OCI-LY1 (cell line): Measurements from ENCODE around the gene TIMM13.
"Not testable (repeated sequence)": the region's sequence is repeated elsewhere in the genome, so short reads cannot be mapped to it uniquely, and the experiment has no call there.

Experiments
- H2AFZ ChIP-seq: fragments of 200-600 bp; sonication (generic), shearing (Covaris generic); 2 replicates; pipeline ENCODE4 v1.6.0; 2014; ENCODE audit warnings: antibody characterized with exemption, mild to moderate bottlenecking, low read length
- H3F3A ChIP-seq: fragments of 200-600 bp; sonication (generic), shearing (Covaris generic); 2 replicates; pipeline ENCODE4 v1.6.0; 2014; ENCODE audit warnings: mild to moderate bottlenecking, antibody characterized with exemption, low read length, moderate library complexity; ENCODE audit not compliant: insufficient read depth
- H3K27ac ChIP-seq: fragments of 200-600 bp; sonication (generic); 2 replicates; pipeline ENCODE4 v1.5.1; 2014; ENCODE audit warnings: low read length, mixed run types, mild to moderate bottlenecking, low read depth; ENCODE audit not compliant: poor library complexity, severe bottlenecking
- H3K27me3 ChIP-seq: fragments of 200-600 bp; sonication (generic); 2 replicates; pipeline ENCODE4 v1.6.0; 2014; ENCODE audit warnings: antibody characterized with exemption, mild to moderate bottlenecking, low read length, moderate library complexity; ENCODE audit not compliant: insufficient read depth
- H3K36me3 ChIP-seq: fragments of 200-600 bp; sonication (generic); 2 replicates; pipeline ENCODE4 v1.6.1; 2014; ENCODE audit warnings: mild to moderate bottlenecking, antibody characterized with exemption, low read length, moderate library complexity, mixed read lengths; ENCODE audit not compliant: insufficient read depth
- H3K4me1 ChIP-seq: fragments of 200-600 bp; sonication (generic); 2 replicates; pipeline ENCODE4 v1.5.1; 2014; ENCODE audit warnings: mild to moderate bottlenecking, low read length, moderate library complexity; ENCODE audit not compliant: insufficient read depth, severe bottlenecking
- H3K4me2 ChIP-seq: fragments of 200-600 bp; sonication (generic), shearing (Covaris generic); 2 replicates; pipeline ENCODE4 v1.6.1; 2014; ENCODE audit warnings: low read length
- H3K4me3 ChIP-seq: fragments of 200-600 bp; sonication (generic); 2 replicates; pipeline ENCODE4 v1.5.1; 2014; ENCODE audit warnings: low read length, low read depth, mild to moderate bottlenecking, mixed read lengths; ENCODE audit not compliant: poor library complexity, severe bottlenecking
- H3K79me2 ChIP-seq: fragments of 200-600 bp; shearing (Covaris generic); 2 replicates; pipeline ENCODE4 v1.6.1; 2016; ENCODE audit warnings: mixed run types, low read length, mixed read lengths; ENCODE audit not compliant: insufficient read depth
- H3K9ac ChIP-seq: fragments of 200-600 bp; sonication (generic), shearing (Covaris generic); 2 replicates; pipeline ENCODE4 v1.6.1; 2014; ENCODE audit warnings: mild to moderate bottlenecking, low read length, mixed read lengths
- H3K9me2 ChIP-seq: fragments of 200-600 bp; sonication (generic), shearing (Covaris generic); 2 replicates; pipeline ENCODE4 v1.6.1; 2014; ENCODE audit warnings: low read depth, mild to moderate bottlenecking, low read length, mixed read lengths
- H3K9me3 ChIP-seq: fragments of 200-600 bp; shearing (Covaris generic); 2 replicates; pipeline ENCODE4 v1.6.1; 2014; ENCODE audit warnings: low read length, mixed read lengths
- H4K20me1 ChIP-seq: fragments of 200-600 bp; sonication (generic), shearing (Covaris generic); 2 replicates; pipeline ENCODE4 v1.6.0; 2016; ENCODE audit warnings: mild to moderate bottlenecking, low read length; ENCODE audit not compliant: insufficient read depth
- CTCF ChIP-seq: fragments of 200-600 bp; sonication (generic), shearing (Covaris generic); IDR thresholded peaks from 2 replicates; pipeline ENCODE4 v1.5.1; 2017; ENCODE audit warnings: mild to moderate bottlenecking, antibody characterized with exemption, low read length, moderate library complexity, mixed read lengths
- EZH2 ChIP-seq: fragments of 200-600 bp; sonication (generic), shearing (Covaris generic); IDR thresholded peaks from 2 replicates; pipeline ENCODE4 v1.8.0; 2017; ENCODE audit warnings: borderline replicate concordance, mixed run types, mild to moderate bottlenecking, antibody characterized with exemption, low read length, moderate library complexity, mixed read lengths

The TIMM13 gene

DNA sequence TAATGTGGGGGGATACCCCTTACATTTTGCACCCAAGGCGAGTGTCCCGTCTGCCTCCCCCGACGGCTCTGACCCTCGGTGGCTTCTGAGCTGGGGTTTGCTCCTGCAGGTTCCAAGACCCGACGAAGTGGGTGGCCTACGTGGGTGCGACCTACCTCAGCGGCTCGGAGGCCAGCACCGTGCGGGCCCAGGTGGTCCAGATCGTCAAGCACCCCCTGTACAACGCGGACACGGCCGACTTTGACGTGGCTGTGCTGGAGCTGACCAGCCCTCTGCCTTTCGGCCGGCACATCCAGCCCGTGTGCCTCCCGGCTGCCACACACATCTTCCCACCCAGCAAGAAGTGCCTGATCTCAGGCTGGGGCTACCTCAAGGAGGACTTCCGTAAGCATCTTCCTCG lies 19.1 kb downstream of the TIMM13 start:
- no peaks in the 10 kb centered on the region for H3K9me2 ChIP-seq
- H3F3A ChIP-seq = no peaks in the 10 kb centered on the region
- no peaks in the 10 kb centered on the region for H3K36me3 ChIP-seq
- TF ChIP-seq CTCF = no peak
- no peak for TF ChIP-seq EZH2
- H3K79me2 ChIP-seq = no peaks in the 10 kb centered on the region
- no peak overlapping the region for H2AFZ ChIP-seq
- H3K27ac ChIP-seq = no peak overlapping the region
- H3K4me1 ChIP-seq = no peaks in the 10 kb centered on the region
- H3K9me3 ChIP-seq = no peaks in the 10 kb centered on the region
- H4K20me1 ChIP-seq = no peaks in the 10 kb centered on the region
- no peak overlapping the region for H3K9ac ChIP-seq
- H3K4me2 ChIP-seq = no peak overlapping the region
- peaks cover 5% of the 10 kb centered on the region; the same call in 1 of the 2 replicates for H3K27me3 ChIP-seq
- no peak overlapping the region for H3K4me3 ChIP-seq

GRCh38 chr19:2399582-2399981 lies 27.8 kb downstream of the TIMM13 start:
- Histone ChIP-seq H3K4me2 (no peak overlapping the region), H4K20me1 (no peaks in the 10 kb centered on the region), H3K27me3 (peaks cover 13% of the 10 kb centered on the region; the same call in 1 of the 2 replicates), H3K4me3 (no peak overlapping the region), H3K9ac (no peak overlapping the region), H3K36me3 (no peaks in the 10 kb centered on the region), H2AFZ (no peak overlapping the region), H3K4me1 (peaks cover 4% of the 10 kb centered on the region), H3K79me2 (no peaks in the 10 kb centered on the region), H3K27ac (no peak overlapping the region), H3F3A (no peaks in the 10 kb centered on the region), H3K9me3 (no peaks in the 10 kb centered on the region), H3K9me2 (no peaks in the 10 kb centered on the region)
- TF ChIP-seq EZH2 = no peak
- TF ChIP-seq CTCF = no peak

DNA sequence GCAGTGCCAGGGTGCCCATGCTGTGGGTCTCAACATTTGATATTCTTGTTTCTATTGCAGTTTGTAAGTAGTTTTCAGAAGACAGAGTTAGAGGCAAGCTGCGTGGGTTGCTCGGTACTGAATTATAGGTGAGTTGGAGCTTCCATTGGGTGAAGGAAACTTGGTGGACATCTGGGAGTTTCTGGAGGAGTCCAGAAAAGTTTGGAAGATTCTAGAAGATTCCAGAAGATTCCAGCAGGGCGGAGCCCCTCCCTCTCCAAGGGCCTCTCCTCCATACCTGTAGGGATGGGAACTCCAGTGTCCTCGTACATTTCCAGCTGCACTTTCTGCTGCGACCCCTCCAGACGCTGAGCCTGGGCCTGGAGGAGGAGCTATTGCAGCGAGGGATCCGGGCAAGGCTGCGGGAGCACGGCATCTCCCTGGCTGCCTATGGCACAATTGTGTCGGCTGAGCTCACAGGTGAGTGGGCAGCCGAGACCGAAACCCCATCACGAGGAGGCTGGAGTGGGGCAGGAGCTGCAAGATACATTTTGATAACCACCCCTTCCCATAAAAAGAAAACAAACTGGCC lies 28.6 kb downstream of the TIMM13 start:
- Histone ChIP-seq H3K9me2 (no peaks in the 10 kb centered on the region), H3K9me3 (no peaks in the 10 kb centered on the region), H3K9ac (no peak overlapping the region), H3K36me3 (no peaks in the 10 kb centered on the region), H4K20me1 (no peaks in the 10 kb centered on the region), H3K27me3 (peaks cover 8% of the 10 kb centered on the region; the same call in 1 of the 2 replicates), H3K4me3 (no peak overlapping the region), H3F3A (no peaks in the 10 kb centered on the region), H3K27ac (no peak overlapping the region), H3K79me2 (no peaks in the 10 kb centered on the region), H3K4me2 (no peak overlapping the region), H2AFZ (no peak overlapping the region), H3K4me1 (peaks cover 11% of the 10 kb centered on the region)
- no peak for TF ChIP-seq EZH2

GRCh38 chr19:2397173-2397572 lies 30.2 kb downstream of the TIMM13 start:
- not testable (repeated sequence) for H3K9ac ChIP-seq, H3K79me2 ChIP-seq, H2AFZ ChIP-seq, H3F3A ChIP-seq, H3K27me3 ChIP-seq, H3K36me3 ChIP-seq, H4K20me1 ChIP-seq, H3K4me3 ChIP-seq, H3K4me2 ChIP-seq, H3K27ac ChIP-seq, H3K9me2 ChIP-seq, H3K9me3 ChIP-seq
- peaks cover 11% of the 10 kb centered on the region for H3K4me1 ChIP-seq

- H3K4me1 ChIP-seq = peaks cover 14% of the 10 kb centered on the region
- H3K27ac ChIP-seq, H3K27me3 ChIP-seq, H3K79me2 ChIP-seq, H2AFZ ChIP-seq, H3K36me3 ChIP-seq, H4K20me1 ChIP-seq, H3K4me3 ChIP-seq, H3K9ac ChIP-seq, H3K9me3 ChIP-seq, H3K4me2 ChIP-seq, H3F3A ChIP-seq, H3K9me2 ChIP-seq: not testable (repeated sequence)
Measured at GRCh38 chr19:2395293-2395829, 32.0 kb downstream of the TIMM13 start.
